OCI-LY7 (cell line): ENCODE results near the gene OR7D2.

ENCODE experiments used
- CTCF ChIP-seq: fragments of 200-600 bp; sonication (generic); conservative IDR thresholded peaks from 2 replicates; pipeline ENCODE4 v1.5.1; 2014; ENCODE audit warnings: mild to moderate bottlenecking, antibody characterized with exemption, low read length, moderate library complexity, mixed read lengths
- EZH2phosphoT487 ChIP-seq: fragments of 200-600 bp; sonication (generic); IDR thresholded peaks from 2 replicates; pipeline ENCODE4 v1.6.1; 2018; ENCODE audit warnings: low read depth, borderline replicate concordance, mild to moderate bottlenecking, mixed run types, antibody characterized with exemption, low read length, moderate library complexity, mixed read lengths

GRCh38 chr19:9161427-9161826 is 17.4 kb upstream of the OR7D2 start:
- TF ChIP-seq CTCF (no peak), EZH2phosphoT487 (no peak)
